ENCODE measurements around the gene KDELR1. TPM values are rescaled to one million over a fixed set of nuclear protein-coding genes. Genes with fewer than 3 reads are reported as not detected.
A peak's percentile ranks its signal among the peaks of the same experiment; 100 is the strongest.

Gene KDELR1
- total and polyA plus RNA-seq, 2 of the 13 experiments (the other 11 are each of a cell fraction or from before 2014, with no cell fraction given): 134 to 185 TPM

DNA sequence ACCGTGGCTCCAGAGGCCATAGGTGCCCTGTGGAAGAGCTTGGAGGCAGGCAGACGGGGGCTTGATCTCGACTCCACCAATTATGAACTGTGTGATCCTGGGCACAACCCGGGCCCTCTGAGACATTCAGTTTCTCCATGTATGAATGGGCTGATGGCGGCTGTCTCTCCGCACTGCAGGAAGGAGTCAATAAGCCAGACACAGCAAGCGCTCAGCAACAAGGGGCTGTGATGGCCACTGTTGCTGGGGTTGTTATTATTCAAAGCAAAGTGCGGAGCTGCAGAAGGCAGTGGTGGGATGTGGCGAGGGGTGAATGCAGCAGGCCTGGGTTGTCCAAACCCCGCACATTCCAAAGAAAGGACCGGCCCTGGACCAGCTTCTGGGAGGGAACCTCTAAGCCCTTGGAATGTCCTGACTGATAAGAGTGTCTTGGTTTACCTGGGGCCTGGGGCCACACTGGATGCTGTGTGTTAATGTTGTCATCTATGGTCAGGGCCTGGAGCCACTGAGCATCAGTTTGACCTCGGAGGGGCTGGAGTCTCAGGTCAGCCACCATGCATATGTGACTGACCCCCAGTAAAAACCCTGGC lies 35.9 kb downstream of the KDELR1 start (continued):
- no peak for TF ChIP-seq ZNF780A (CRISPR knock-in tag; IDR thresholded peaks at IDR 0.05)
- no peak for TF ChIP-seq FLYWCH1 (CRISPR knock-in tag; IDR thresholded peaks at IDR 0.05)
- 0 out of 2 replicates have a peak, but pooled peaks have one; percentile 13 for TF ChIP-seq ZNF891 (CRISPR knock-in tag; IDR thresholded peaks at IDR 0.05)
- TF ChIP-seq, protein P1, sequence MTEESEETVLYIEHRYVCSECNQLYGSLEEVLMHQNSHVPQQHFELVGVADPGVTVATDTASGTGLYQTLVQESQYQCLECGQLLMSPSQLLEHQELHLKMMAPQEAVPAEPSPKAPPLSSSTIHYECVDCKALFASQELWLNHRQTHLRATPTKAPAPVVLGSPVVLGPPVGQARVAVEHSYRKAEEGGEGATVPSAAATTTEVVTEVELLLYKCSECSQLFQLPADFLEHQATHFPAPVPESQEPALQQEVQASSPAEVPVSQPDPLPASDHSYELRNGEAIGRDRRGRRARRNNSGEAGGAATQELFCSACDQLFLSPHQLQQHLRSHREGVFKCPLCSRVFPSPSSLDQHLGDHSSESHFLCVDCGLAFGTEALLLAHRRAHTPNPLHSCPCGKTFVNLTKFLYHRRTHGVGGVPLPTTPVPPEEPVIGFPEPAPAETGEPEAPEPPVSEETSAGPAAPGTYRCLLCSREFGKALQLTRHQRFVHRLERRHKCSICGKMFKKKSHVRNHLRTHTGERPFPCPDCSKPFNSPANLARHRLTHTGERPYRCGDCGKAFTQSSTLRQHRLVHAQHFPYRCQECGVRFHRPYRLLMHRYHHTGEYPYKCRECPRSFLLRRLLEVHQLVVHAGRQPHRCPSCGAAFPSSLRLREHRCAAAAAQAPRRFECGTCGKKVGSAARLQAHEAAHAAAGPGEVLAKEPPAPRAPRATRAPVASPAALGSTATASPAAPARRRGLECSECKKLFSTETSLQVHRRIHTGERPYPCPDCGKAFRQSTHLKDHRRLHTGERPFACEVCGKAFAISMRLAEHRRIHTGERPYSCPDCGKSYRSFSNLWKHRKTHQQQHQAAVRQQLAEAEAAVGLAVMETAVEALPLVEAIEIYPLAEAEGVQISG (CRISPR knock-in tag; IDR thresholded peaks at IDR 0.05): 0 out of 2 replicates have a peak, but pooled peaks have one; percentile 28
- TF ChIP-seq, protein P2, sequence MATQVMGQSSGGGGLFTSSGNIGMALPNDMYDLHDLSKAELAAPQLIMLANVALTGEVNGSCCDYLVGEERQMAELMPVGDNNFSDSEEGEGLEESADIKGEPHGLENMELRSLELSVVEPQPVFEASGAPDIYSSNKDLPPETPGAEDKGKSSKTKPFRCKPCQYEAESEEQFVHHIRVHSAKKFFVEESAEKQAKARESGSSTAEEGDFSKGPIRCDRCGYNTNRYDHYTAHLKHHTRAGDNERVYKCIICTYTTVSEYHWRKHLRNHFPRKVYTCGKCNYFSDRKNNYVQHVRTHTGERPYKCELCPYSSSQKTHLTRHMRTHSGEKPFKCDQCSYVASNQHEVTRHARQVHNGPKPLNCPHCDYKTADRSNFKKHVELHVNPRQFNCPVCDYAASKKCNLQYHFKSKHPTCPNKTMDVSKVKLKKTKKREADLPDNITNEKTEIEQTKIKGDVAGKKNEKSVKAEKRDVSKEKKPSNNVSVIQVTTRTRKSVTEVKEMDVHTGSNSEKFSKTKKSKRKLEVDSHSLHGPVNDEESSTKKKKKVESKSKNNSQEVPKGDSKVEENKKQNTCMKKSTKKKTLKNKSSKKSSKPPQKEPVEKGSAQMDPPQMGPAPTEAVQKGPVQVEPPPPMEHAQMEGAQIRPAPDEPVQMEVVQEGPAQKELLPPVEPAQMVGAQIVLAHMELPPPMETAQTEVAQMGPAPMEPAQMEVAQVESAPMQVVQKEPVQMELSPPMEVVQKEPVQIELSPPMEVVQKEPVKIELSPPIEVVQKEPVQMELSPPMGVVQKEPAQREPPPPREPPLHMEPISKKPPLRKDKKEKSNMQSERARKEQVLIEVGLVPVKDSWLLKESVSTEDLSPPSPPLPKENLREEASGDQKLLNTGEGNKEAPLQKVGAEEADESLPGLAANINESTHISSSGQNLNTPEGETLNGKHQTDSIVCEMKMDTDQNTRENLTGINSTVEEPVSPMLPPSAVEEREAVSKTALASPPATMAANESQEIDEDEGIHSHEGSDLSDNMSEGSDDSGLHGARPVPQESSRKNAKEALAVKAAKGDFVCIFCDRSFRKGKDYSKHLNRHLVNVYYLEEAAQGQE (IDR thresholded peaks at IDR 0.05; ENCODE audit: borderline replicate concordance in 1 of 2, low read depth in 1 of 2, low read length in 2 of 2): no peak
- no peak for TF ChIP-seq IKZF4 (CRISPR knock-in tag; IDR thresholded peaks at IDR 0.05; ENCODE audit: borderline replicate concordance, low read depth, not compliant biosample characterization)
- TF ChIP-seq RXRA (CRISPR knock-in tag; IDR thresholded peaks at IDR 0.05): no peak
- TF ChIP-seq RFX1 (IDR thresholded peaks at IDR 0.05): no peak
- TF ChIP-seq FOSL1 (CRISPR knock-in tag; IDR thresholded peaks at IDR 0.05; ENCODE audit: borderline replicate concordance): no peak
- TF ChIP-seq ZNF335 (CRISPR knock-in tag; IDR thresholded peaks at IDR 0.05): no peak
- TF ChIP-seq GATA4 (IDR thresholded peaks at IDR 0.05; ENCODE audit: borderline replicate concordance, low read depth): no peak
- TF ChIP-seq ZNF367 (CRISPR knock-in tag; IDR thresholded peaks at IDR 0.05; ENCODE audit: borderline replicate concordance): no peak
- TF ChIP-seq NCOR1 (IDR thresholded peaks at IDR 0.05; ENCODE audit: borderline replicate concordance, low read length): no peak
- TF ChIP-seq, protein P3, sequence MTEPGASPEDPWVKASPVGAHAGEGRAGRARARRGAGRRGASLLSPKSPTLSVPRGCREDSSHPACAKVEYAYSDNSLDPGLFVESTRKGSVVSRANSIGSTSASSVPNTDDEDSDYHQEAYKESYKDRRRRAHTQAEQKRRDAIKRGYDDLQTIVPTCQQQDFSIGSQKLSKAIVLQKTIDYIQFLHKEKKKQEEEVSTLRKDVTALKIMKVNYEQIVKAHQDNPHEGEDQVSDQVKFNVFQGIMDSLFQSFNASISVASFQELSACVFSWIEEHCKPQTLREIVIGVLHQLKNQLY (CRISPR knock-in tag; IDR thresholded peaks at IDR 0.05): no peak
- TF ChIP-seq ZNF616 (CRISPR knock-in tag; IDR thresholded peaks at IDR 0.05; ENCODE audit: low read depth): no peak
- TF ChIP-seq SMARCE1 (IDR thresholded peaks at IDR 0.05; ENCODE audit: borderline replicate concordance): no peak
- TF ChIP-seq, protein P4, sequence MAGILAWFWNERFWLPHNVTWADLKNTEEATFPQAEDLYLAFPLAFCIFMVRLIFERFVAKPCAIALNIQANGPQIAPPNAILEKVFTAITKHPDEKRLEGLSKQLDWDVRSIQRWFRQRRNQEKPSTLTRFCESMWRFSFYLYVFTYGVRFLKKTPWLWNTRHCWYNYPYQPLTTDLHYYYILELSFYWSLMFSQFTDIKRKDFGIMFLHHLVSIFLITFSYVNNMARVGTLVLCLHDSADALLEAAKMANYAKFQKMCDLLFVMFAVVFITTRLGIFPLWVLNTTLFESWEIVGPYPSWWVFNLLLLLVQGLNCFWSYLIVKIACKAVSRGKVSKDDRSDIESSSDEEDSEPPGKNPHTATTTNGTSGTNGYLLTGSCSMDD (CRISPR knock-in tag; IDR thresholded peaks at IDR 0.05): no peak
- TF ChIP-seq KLF13 (CRISPR knock-in tag; IDR thresholded peaks at IDR 0.05): no peak
- peak; percentile 78; the same call in 1 of the 2 replicates for TF ChIP-seq BRD4 (CRISPR knock-in tag; IDR thresholded peaks at IDR 0.05)
- 0 out of 2 replicates have a peak, but pooled peaks have one; percentile 36 for TF ChIP-seq ZFY (CRISPR knock-in tag; IDR thresholded peaks at IDR 0.05)
- no peak for TF ChIP-seq HNF4A (CRISPR knock-in tag; IDR thresholded peaks at IDR 0.05)
- no peak for TF ChIP-seq HNRNPUL1 (IDR thresholded peaks at IDR 0.05; ENCODE audit: low read depth, low read length)

Measured in HepG2 (cell line).